IMR-90 (cell line): ENCODE measurements around the gene UVSSA. TPM values are rescaled to one million over a fixed set of nuclear protein-coding genes. Genes with fewer than 3 reads are reported as not detected.

Experiments used
- ATAC-seq: fragments of 200-7000 bp; cut with Tn5 transposase; 2 replicates; pipeline ENCODE4 v1.9.1; 2020; ENCODE audit warnings: low read depth, mild to moderate bottlenecking, moderate library complexity
- BruUV-seq: library from RNA; stranded (reverse); fragments of 400-500 nt; replicated peaks from 2 replicates; lab custom pipeline; 2021; lab: Mats Ljungman, UMichigan
- CTCF ChIA-PET: fragments of 300-600 bp; formaldehyde crosslinking; extraction: SDS; loops from one replicate; lab custom pipeline; 2021; ENCODE audit warnings: antibody characterized with exemption; lab: Yijun Ruan, JAX
- POLR2A ChIA-PET: fragments of 300-600 bp; sonication (Branson Sonifier 250); formaldehyde crosslinking; loops from one replicate; lab custom pipeline; 2022; ENCODE audit warnings: antibody characterized with exemption; ENCODE audit not compliant: unreplicated experiment; lab: Charles Lee
- DNase-seq: peaks from one replicate; pipeline ENCODE4 v3.0.0; 2013
- H2AFZ ChIP-seq: replicated peaks from 2 replicates; pipeline ENCODE3; 2013; ENCODE audit warnings: low read length, mild to moderate bottlenecking; ENCODE audit not compliant: poor library complexity
- H2AK5ac ChIP-seq: 2 replicates; pipeline ENCODE4 v1.6.1; 2013; ENCODE audit warnings: low read depth, low read length, inconsistent platforms
- H2AK9ac ChIP-seq: replicated peaks from 2 replicates; pipeline ENCODE3; 2013; ENCODE audit warnings: mild to moderate bottlenecking, low read depth, low read length, moderate library complexity; ENCODE audit not compliant: poor library complexity
- H2BK120ac ChIP-seq: 2 replicates; pipeline ENCODE4 v1.6.1; 2013; ENCODE audit warnings: low read depth, low read length, inconsistent platforms
- H2BK15ac ChIP-seq: 3 replicates; pipeline ENCODE4 v1.6.1; 2013; ENCODE audit warnings: low read depth, low read length, inconsistent platforms
- H2BK20ac ChIP-seq: 2 replicates; pipeline ENCODE4 v1.6.1; 2013; ENCODE audit warnings: low read depth, mild to moderate bottlenecking, inconsistent platforms, low read length, moderate library complexity
- H2BK5ac ChIP-seq: 2 replicates; pipeline ENCODE4 v1.6.1; 2013; ENCODE audit warnings: mild to moderate bottlenecking, low read depth, low read length, inconsistent platforms; ENCODE audit not compliant: poor library complexity, severe bottlenecking
- H3K14ac ChIP-seq: replicated peaks from 2 replicates; pipeline ENCODE4 v1.6.1; 2013; ENCODE audit warnings: low read depth, low read length, inconsistent platforms
- H3K18ac ChIP-seq: 2 replicates; pipeline ENCODE4 v1.6.1; 2013; ENCODE audit warnings: low read depth, low read length, control low read depth
- H3K23ac ChIP-seq: 2 replicates; pipeline ENCODE4 v1.6.1; 2013; ENCODE audit warnings: low read depth, low read length, inconsistent platforms
- H3K27ac ChIP-seq: 2 replicates; pipeline ENCODE4 v1.5.1; 2013; ENCODE audit warnings: mild to moderate bottlenecking, control low read depth, low read length; ENCODE audit not compliant: insufficient read depth
- H3K27me3 ChIP-seq: 2 replicates; pipeline ENCODE4 v1.6.1; 2013; ENCODE audit warnings: low read length; ENCODE audit not compliant: control insufficient read depth, insufficient read depth
- H3K36me3 ChIP-seq: 2 replicates; pipeline ENCODE4 v1.6.1; 2013; ENCODE audit warnings: low read length, mixed read lengths; ENCODE audit not compliant: control insufficient read depth, insufficient read depth
- H3K4ac ChIP-seq: 2 replicates; pipeline ENCODE4 v1.6.1; 2013; ENCODE audit warnings: low read depth, low read length, inconsistent platforms
- H3K4me1 ChIP-seq: 2 replicates; pipeline ENCODE4 v1.6.1; 2013; ENCODE audit warnings: low read length, mixed read lengths; ENCODE audit not compliant: control insufficient read depth, insufficient read depth
- H3K4me2 ChIP-seq: 2 replicates; pipeline ENCODE4 v1.6.1; 2013; ENCODE audit warnings: low read depth, mild to moderate bottlenecking, control low read depth, low read length, moderate library complexity
- H3K4me3 ChIP-seq: 2 replicates; pipeline ENCODE4 v1.5.1; 2013; ENCODE audit warnings: low read depth, mild to moderate bottlenecking, control low read depth, low read length, moderate library complexity; ENCODE audit not compliant: insufficient read depth
- H3K56ac ChIP-seq: 2 replicates; pipeline ENCODE4 v1.6.1; 2013; ENCODE audit warnings: low read length, inconsistent platforms; ENCODE audit not compliant: insufficient read depth; ENCODE audit errors: extremely low read depth
- H3K79me1 ChIP-seq, 2 experiments: 2 replicates each; pipeline ENCODE4 v1.6.1; 2013; ENCODE audit warnings: low read length in 2 of 2, inconsistent platforms in 1 of 2, low read depth in 1 of 2
- H3K9ac ChIP-seq: 2 replicates; pipeline ENCODE4 v1.6.1; 2013; ENCODE audit warnings: low read depth, low read length, control low read depth
- H3K9me1 ChIP-seq: 2 replicates; pipeline ENCODE4 v1.6.1; 2013; ENCODE audit warnings: low read length, inconsistent platforms; ENCODE audit not compliant: insufficient read depth
- H3K9me3 ChIP-seq: 2 replicates; pipeline ENCODE4 v1.6.1; 2013; ENCODE audit warnings: low read length; ENCODE audit not compliant: control insufficient read depth, insufficient read depth
- H4K20me1 ChIP-seq: 2 replicates; pipeline ENCODE4 v1.6.1; 2013; ENCODE audit warnings: low read length, inconsistent platforms; ENCODE audit not compliant: insufficient read depth
- H4K5ac ChIP-seq: 2 replicates; pipeline ENCODE4 v1.6.1; 2013; ENCODE audit warnings: mild to moderate bottlenecking, low read depth, low read length, control low read depth
- H4K8ac ChIP-seq, 2 experiments: 2 replicates each; pipeline ENCODE4 v1.6.1; 2013; ENCODE audit warnings: low read depth in 2 of 2, low read length in 2 of 2, control low read depth in 1 of 2, inconsistent platforms in 1 of 2
- H4K91ac ChIP-seq: 2 replicates; pipeline ENCODE4 v1.6.1; 2013; ENCODE audit warnings: low read depth, low read length, inconsistent platforms; ENCODE audit not compliant: insufficient read depth
- CHD1 ChIP-seq: IDR thresholded peaks from 2 replicates; pipeline ENCODE4 v1.6.1; 2012; ENCODE audit warnings: low read depth, low read length, improper control_type of control experiment
- MAZ ChIP-seq: IDR thresholded peaks from 2 replicates; pipeline ENCODE4 v1.6.1; 2012; ENCODE audit warnings: low read depth, mild to moderate bottlenecking, low read length, improper control_type of control experiment, moderate library complexity, borderline replicate concordance
- NFE2L2 ChIP-seq: fragments of 150-350 bp; IDR thresholded peaks from 2 replicates; pipeline ENCODE4 v1.6.1; 2016; ENCODE audit warnings: low read depth, mild to moderate bottlenecking, low read length
- POLR2A ChIP-seq: IDR thresholded peaks from 2 replicates; pipeline ENCODE4 v1.6.1; 2012; ENCODE audit warnings: mild to moderate bottlenecking, low read depth, low read length
- RAD21 ChIP-seq: IDR thresholded peaks from 2 replicates; pipeline ENCODE4 v1.6.1; 2012; ENCODE audit warnings: low read length, improper control_type of control experiment
- SMC3 ChIP-seq: fragments of 150-350 bp; IDR thresholded peaks from 2 replicates; pipeline ENCODE4 v1.6.1; 2016; ENCODE audit warnings: low read depth, mild to moderate bottlenecking, antibody characterized with exemption, low read length, moderate library complexity
- WGBS, 2 experiments: methylation state at CpG; one replicate each; pipeline versions ENCODE4 v1.1.5 to v1.1.7; 2013; ENCODE audit warnings: missing lambda C conversion rate in 2 of 2; ENCODE audit not compliant: insufficient read length in 1 of 2; ENCODE audit errors: extremely low coverage in 2 of 2; 5-methylcytosine and 5-hydroxymethylcytosine counted together
- dilution Hi-C: fragments of 300-500 bp; cut with HindIII; formaldehyde crosslinking; loops from one replicate; pipeline ENCODE4 v1.14.3; 2018; ENCODE audit warnings: low sequenced_read_pairs; ENCODE audit not compliant: unreplicated experiment
- in situ Hi-C: fragments of 300-500 bp; cut with MboI; formaldehyde crosslinking; loops from 3 replicates; pipeline ENCODE4 v1.14.3; 2019; ENCODE audit warnings: low sequenced_read_pairs, inconsistent platforms, mixed read lengths
- intact Hi-C: fragments of 100-400 bp; cut with micrococcal nuclease; formaldehyde crosslinking; loops from 2 replicates; pipeline ENCODE4 v1.10.0; 2022
- polyA plus RNA-seq, 3 experiments: library from polyadenylated mRNA; depleted of rRNA; stranded (reverse); fragments of >200 nt; gene quantifications; 2 replicates each; pipeline ENCODE4 v1.2.3, GENCODE V29; 2012; ENCODE audit warnings: low replicate concordance in 1 of 3
- total RNA-seq: library from RNA; depleted of rRNA; stranded (reverse); fragments of >200 nt; gene quantifications from 2 replicates; pipeline ENCODE4 v1.2.3, GENCODE V29; 2012
- TF ChIP-seq, protein P1 (sequence below): fragments of 150-350 bp; IDR thresholded peaks from 2 replicates; pipeline ENCODE4 v1.6.1; 2017; ENCODE audit warnings: mild to moderate bottlenecking, antibody characterized with exemption, low read length, low read depth
- TF ChIP-seq, protein P2 (sequence below): fragments of 150-350 bp; IDR thresholded peaks from 2 replicates; pipeline ENCODE4 v1.6.1; 2016; ENCODE audit warnings: low read depth, mild to moderate bottlenecking, low read length, moderate library complexity, borderline replicate concordance

Gene UVSSA
- total and polyA plus RNA-seq, 2 of the 4 experiments (the other 2 are of a cell fraction), result 1.4 to 8.4 TPM

DNA sequence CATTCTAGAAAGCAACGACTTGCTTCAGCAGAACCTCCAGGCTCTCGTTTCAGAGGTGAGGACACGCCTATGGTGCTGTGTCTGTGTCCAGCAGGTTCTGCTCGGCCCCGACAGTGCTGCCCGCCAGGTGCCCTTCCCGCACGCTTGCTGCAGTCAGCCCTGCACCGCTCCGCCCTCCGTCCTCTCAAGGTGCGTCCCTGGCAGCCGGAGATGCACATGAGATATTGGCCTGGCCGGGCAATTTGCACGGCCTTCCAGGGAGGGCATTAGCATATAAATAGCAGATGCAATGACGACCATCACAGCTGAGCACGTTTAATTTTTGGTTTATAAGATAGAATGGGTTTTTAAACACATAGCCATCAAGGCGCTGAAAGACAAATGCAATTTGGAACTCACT is 14.4 kb downstream of the UVSSA start:
- ATAC-seq (no peak), DNase-seq (no peak)
- Histone ChIP-seq H3K9me3 (no peaks in the 10 kb centered on the region), H3K27me3 (no peaks in the 10 kb centered on the region), H3K36me3 (peaks cover 24% of the 10 kb centered on the region), H3K4me1 (0 out of 2 replicates have a peak, but pooled peaks cover 2% of the 10 kb centered on the region), H3K4me3 (no peak overlapping the region), H2AK5ac (no peak overlapping the region), H3K4me2 (no peak overlapping the region), H3K14ac (no peak overlapping the region), H2BK20ac (no peak overlapping the region), H3K4ac (no peak overlapping the region), H3K18ac (no peak overlapping the region), H3K79me1 (no peaks in the 10 kb centered on the region; a peak in 1 of 4 replicates), H3K9ac (no peak overlapping the region), H2AK9ac (no peak overlapping the region), H2BK15ac (no peak overlapping the region), H4K5ac (no peak overlapping the region), H3K56ac (no peak overlapping the region), H2AFZ (no peak overlapping the region), H3K27ac (no peak overlapping the region), H2BK120ac (no peak overlapping the region), H4K20me1 (no peaks in the 10 kb centered on the region), H4K8ac (no peak overlapping the region), H2BK5ac (no peak overlapping the region), H4K91ac (no peak overlapping the region), H3K9me1 (no peaks in the 10 kb centered on the region), H3K23ac (no peak overlapping the region)
- CTCF ChIA-PET, result no interaction called here
- TF ChIP-seq, protein P1, sequence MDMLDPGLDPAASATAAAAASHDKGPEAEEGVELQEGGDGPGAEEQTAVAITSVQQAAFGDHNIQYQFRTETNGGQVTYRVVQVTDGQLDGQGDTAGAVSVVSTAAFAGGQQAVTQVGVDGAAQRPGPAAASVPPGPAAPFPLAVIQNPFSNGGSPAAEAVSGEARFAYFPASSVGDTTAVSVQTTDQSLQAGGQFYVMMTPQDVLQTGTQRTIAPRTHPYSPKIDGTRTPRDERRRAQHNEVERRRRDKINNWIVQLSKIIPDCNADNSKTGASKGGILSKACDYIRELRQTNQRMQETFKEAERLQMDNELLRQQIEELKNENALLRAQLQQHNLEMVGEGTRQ, result no peak
- TF ChIP-seq RAD21 (no peak), MAZ (no peak), POLR2A (no peak), SMC3 (no peak), NFE2L2 (no peak), CHD1 (no peak)
- TF ChIP-seq, protein P2, sequence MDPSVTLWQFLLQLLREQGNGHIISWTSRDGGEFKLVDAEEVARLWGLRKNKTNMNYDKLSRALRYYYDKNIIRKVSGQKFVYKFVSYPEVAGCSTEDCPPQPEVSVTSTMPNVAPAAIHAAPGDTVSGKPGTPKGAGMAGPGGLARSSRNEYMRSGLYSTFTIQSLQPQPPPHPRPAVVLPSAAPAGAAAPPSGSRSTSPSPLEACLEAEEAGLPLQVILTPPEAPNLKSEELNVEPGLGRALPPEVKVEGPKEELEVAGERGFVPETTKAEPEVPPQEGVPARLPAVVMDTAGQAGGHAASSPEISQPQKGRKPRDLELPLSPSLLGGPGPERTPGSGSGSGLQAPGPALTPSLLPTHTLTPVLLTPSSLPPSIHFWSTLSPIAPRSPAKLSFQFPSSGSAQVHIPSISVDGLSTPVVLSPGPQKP, result no peak
- dilution Hi-C loops (no loop called here), intact Hi-C loops (loop anchor here (10.0 kb wide), 1 partner anchor 363 kb away; the partner anchor contains the start of genes TACC3 and TMEM129), in situ Hi-C loops (no loop called here)
- WGBS, 2 experiments, result 97% methylated on average over 10 of the region's 18 CpGs; no CpG with 5 or more reads in 1 of the 2 experiments
- BruUV-seq, result no TSS peak
- POLR2A ChIA-PET, result no interaction called here
